Measurements from ENCODE around the gene ZC3H11A. TPM values are rescaled to one million over a fixed set of nuclear protein-coding genes. Genes with fewer than 3 reads are reported as not detected.

Gene ZC3H11A
- total and polyA plus RNA-seq, 2 of the 13 experiments (the other 11 are each of a cell fraction or from before 2014, with no cell fraction given), result 56.9 to 59.7 TPM

DNA sequence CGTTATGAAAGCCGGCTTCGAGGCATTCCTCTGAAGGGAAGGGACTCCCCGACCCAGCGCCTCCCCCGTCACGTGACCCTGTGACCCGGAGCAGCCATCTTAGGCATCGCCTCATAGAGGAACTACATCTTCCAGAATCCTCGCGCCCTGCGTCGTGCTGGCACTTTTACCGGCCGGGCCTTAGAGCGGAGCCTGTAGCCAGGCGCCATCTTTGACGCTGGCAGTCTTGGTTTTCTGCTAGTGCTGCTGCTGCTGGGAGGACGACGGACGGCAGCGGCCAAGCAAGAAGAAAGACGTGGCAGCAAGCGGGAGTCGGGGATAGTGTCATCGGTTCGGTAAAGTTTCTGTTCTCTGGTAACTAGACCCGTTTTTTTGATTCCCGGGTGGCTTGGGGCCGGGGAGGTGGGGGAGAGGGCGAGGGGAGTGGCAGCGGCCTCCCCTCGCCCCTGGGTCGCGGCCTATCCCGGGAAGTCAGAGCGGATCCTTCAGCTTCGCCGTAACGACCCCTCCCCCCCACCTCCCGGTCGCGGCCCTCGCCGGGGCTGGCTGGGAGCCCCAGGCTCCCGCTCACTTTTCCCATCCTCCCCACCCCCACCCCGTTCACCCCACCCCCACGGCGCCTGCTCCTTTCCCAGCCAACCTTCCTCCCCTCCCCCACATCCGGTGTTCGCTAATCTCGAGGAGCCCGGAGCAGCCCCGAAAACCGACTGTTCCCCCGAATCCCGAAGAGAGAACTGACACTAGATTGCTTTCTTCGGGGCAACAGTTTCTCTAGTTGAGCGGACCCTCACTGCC lies at the start of gene ZC3H11A, which contains the start of gene ZBED6 (continued):
- TF ChIP-seq TRIM22 (IDR thresholded peaks at IDR 0.05) (no peak), FIP1L1 (IDR thresholded peaks at IDR 0.05; ENCODE audit: borderline replicate concordance, insufficient read depth, low read depth, low read length) (no peak), ZFP36L2 (CRISPR knock-in tag; IDR thresholded peaks at IDR 0.05) (no peak), ZMAT3 (CRISPR knock-in tag; conservative IDR thresholded peaks at IDR 0.05) (peak; percentile 74; the same call in 1 of the 2 replicates), ESRRA (CRISPR knock-in tag; IDR thresholded peaks at IDR 0.05; ENCODE audit: low read depth) (no peak), HNRNPLL (IDR thresholded peaks at IDR 0.05; ENCODE audit: low read depth, low read length, poor library complexity, severe bottlenecking) (peak; percentile 58), DMAP1 (CRISPR knock-in tag; IDR thresholded peaks at IDR 0.05) (peak; percentile 87), FOXP1 (IDR thresholded peaks at IDR 0.05) (no peak), FOXP1 (CRISPR knock-in tag; IDR thresholded peaks at IDR 0.05) (no peak), NFIC (IDR thresholded peaks at IDR 0.05; ENCODE audit: low read length) (no peak), SNAPC2 (CRISPR knock-in tag; IDR thresholded peaks at IDR 0.05) (no peak), NFE2L1 (CRISPR knock-in tag; IDR thresholded peaks at IDR 0.05; ENCODE audit: borderline replicate concordance) (no peak)
- TF ChIP-seq, protein P1, sequence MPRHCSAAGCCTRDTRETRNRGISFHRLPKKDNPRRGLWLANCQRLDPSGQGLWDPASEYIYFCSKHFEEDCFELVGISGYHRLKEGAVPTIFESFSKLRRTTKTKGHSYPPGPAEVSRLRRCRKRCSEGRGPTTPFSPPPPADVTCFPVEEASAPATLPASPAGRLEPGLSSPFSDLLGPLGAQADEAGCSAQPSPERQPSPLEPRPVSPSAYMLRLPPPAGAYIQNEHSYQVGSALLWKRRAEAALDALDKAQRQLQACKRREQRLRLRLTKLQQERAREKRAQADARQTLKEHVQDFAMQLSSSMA (CRISPR knock-in tag; IDR thresholded peaks at IDR 0.05), result no peak
- TF ChIP-seq, protein P2, sequence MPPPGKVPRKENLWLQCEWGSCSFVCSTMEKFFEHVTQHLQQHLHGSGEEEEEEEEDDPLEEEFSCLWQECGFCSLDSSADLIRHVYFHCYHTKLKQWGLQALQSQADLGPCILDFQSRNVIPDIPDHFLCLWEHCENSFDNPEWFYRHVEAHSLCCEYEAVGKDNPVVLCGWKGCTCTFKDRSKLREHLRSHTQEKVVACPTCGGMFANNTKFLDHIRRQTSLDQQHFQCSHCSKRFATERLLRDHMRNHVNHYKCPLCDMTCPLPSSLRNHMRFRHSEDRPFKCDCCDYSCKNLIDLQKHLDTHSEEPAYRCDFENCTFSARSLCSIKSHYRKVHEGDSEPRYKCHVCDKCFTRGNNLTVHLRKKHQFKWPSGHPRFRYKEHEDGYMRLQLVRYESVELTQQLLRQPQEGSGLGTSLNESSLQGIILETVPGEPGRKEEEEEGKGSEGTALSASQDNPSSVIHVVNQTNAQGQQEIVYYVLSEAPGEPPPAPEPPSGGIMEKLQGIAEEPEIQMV (CRISPR knock-in tag; IDR thresholded peaks at IDR 0.05; ENCODE audit: low read depth), result no peak
- TF ChIP-seq, protein P3, sequence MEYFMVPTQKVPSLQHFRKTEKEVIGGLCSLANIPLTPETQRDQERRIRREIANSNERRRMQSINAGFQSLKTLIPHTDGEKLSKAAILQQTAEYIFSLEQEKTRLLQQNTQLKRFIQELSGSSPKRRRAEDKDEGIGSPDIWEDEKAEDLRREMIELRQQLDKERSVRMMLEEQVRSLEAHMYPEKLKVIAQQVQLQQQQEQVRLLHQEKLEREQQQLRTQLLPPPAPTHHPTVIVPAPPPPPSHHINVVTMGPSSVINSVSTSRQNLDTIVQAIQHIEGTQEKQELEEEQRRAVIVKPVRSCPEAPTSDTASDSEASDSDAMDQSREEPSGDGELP (IDR thresholded peaks at IDR 0.05; ENCODE audit: borderline replicate concordance, low read depth), result peak; percentile 26; the same call in 1 of the 2 replicates
- TF ChIP-seq, protein P4, sequence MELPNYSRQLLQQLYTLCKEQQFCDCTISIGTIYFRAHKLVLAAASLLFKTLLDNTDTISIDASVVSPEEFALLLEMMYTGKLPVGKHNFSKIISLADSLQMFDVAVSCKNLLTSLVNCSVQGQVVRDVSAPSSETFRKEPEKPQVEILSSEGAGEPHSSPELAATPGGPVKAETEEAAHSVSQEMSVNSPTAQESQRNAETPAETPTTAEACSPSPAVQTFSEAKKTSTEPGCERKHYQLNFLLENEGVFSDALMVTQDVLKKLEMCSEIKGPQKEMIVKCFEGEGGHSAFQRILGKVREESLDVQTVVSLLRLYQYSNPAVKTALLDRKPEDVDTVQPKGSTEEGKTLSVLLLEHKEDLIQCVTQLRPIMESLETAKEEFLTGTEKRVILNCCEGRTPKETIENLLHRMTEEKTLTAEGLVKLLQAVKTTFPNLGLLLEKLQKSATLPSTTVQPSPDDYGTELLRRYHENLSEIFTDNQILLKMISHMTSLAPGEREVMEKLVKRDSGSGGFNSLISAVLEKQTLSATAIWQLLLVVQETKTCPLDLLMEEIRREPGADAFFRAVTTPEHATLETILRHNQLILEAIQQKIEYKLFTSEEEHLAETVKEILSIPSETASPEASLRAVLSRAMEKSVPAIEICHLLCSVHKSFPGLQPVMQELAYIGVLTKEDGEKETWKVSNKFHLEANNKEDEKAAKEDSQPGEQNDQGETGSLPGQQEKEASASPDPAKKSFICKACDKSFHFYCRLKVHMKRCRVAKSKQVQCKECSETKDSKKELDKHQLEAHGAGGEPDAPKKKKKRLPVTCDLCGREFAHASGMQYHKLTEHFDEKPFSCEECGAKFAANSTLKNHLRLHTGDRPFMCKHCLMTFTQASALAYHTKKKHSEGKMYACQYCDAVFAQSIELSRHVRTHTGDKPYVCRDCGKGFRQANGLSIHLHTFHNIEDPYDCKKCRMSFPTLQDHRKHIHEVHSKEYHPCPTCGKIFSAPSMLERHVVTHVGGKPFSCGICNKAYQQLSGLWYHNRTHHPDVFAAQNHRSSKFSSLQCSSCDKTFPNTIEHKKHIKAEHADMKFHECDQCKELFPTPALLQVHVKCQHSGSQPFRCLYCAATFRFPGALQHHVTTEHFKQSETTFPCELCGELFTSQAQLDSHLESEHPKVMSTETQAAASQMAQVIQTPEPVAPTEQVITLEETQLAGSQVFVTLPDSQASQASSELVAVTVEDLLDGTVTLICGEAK (IDR thresholded peaks at IDR 0.05), result no peak
- TF ChIP-seq, protein P4 (CRISPR knock-in tag; IDR thresholded peaks at IDR 0.05), result peak; percentile 70
